ENCODE measurements around the gene UGT1A10. TPM values are rescaled to one million over a fixed set of nuclear protein-coding genes. Genes with fewer than 3 reads are reported as not detected.

The UGT1A10 gene
- polyA plus RNA-seq, 1 donor from 2014 or later: not detected

GRCh38 chr2:233761040-233761769 is 125.0 kb downstream of the UGT1A10 start:
- no peaks in the 10 kb centered on the region for H3K79me2 ChIP-seq (replicated peaks; ENCODE audit: insufficient read depth, low read length)
- no peak overlapping the region for H2AFZ ChIP-seq (ENCODE audit: low read depth, low read length)
- H3F3A ChIP-seq (ENCODE audit: insufficient read depth, low read length, poor library complexity, severe bottlenecking): no peaks in the 10 kb centered on the region
- no peaks in the 10 kb centered on the region for H3K27me3 ChIP-seq (ENCODE audit: insufficient read depth, low read depth, low read length)
- no peak overlapping the region for H3K4me3 ChIP-seq (ENCODE audit: low read length)
- no peaks in the 10 kb centered on the region for H3K9me3 ChIP-seq (ENCODE audit: low read length)
- no peak overlapping the region for H3K9ac ChIP-seq (ENCODE audit: low read length)
- H4K20me1 ChIP-seq (ENCODE audit: insufficient read depth): no peaks in the 10 kb centered on the region
- H3K4me2 ChIP-seq (ENCODE audit: low read length): no peak overlapping the region
- no peaks in the 10 kb centered on the region for H3K9me2 ChIP-seq (ENCODE audit: insufficient read depth, low read length)
- H3K36me3 ChIP-seq (ENCODE audit: insufficient read depth, low read length): no peaks in the 10 kb centered on the region
- no peak overlapping the region for H3K27ac ChIP-seq (ENCODE audit: low read length)
- TF ChIP-seq POLR2AphosphoS5 (IDR thresholded peaks at IDR 0.05) (no peak), TAF1 (IDR thresholded peaks at IDR 0.05; ENCODE audit: low read depth) (no peak), SMC3 (conservative IDR thresholded peaks at IDR 0.05; ENCODE audit: poor library complexity) (no peak), MXI1 (conservative IDR thresholded peaks at IDR 0.05; ENCODE audit: poor library complexity, severe bottlenecking) (no peak), RAD21 (conservative IDR thresholded peaks at IDR 0.05) (no peak), CTCF (IDR thresholded peaks at IDR 0.05; ENCODE audit: poor library complexity, severe bottlenecking) (no peak)

- Histone ChIP-seq H3F3A (ENCODE audit: insufficient read depth, low read length, poor library complexity, severe bottlenecking) (no peaks in the 10 kb centered on the region), H3K27ac (ENCODE audit: low read length) (no peak overlapping the region), H3K79me2 (replicated peaks; ENCODE audit: insufficient read depth, low read length) (no peaks in the 10 kb centered on the region), H3K27me3 (ENCODE audit: insufficient read depth, low read depth, low read length) (no peaks in the 10 kb centered on the region), H3K9me2 (ENCODE audit: insufficient read depth, low read length) (no peaks in the 10 kb centered on the region), H3K4me2 (ENCODE audit: low read length) (no peak overlapping the region), H3K4me3 (ENCODE audit: low read length) (no peak overlapping the region), H3K36me3 (ENCODE audit: insufficient read depth, low read length) (no peaks in the 10 kb centered on the region), H4K20me1 (ENCODE audit: insufficient read depth) (no peaks in the 10 kb centered on the region), H2AFZ (ENCODE audit: low read depth, low read length) (no peak overlapping the region), H3K9me3 (ENCODE audit: low read length) (no peaks in the 10 kb centered on the region), H3K9ac (ENCODE audit: low read length) (no peak overlapping the region)
- TF ChIP-seq EP300 (conservative IDR thresholded peaks at IDR 0.05; ENCODE audit: poor library complexity, severe bottlenecking) (no peak), RAD21 (conservative IDR thresholded peaks at IDR 0.05) (no peak), CTCF (IDR thresholded peaks at IDR 0.05; ENCODE audit: poor library complexity, severe bottlenecking) (no peak), POLR2AphosphoS5 (IDR thresholded peaks at IDR 0.05) (no peak), EZH2 (IDR thresholded peaks at IDR 0.05; ENCODE audit: borderline replicate concordance, insufficient read depth, low read length, poor library complexity, severe bottlenecking) (no peak), REST (IDR thresholded peaks at IDR 0.05; ENCODE audit: borderline replicate concordance) (no peak), MXI1 (conservative IDR thresholded peaks at IDR 0.05; ENCODE audit: poor library complexity, severe bottlenecking) (no peak), TAF1 (IDR thresholded peaks at IDR 0.05; ENCODE audit: low read depth) (no peak), SMC3 (conservative IDR thresholded peaks at IDR 0.05; ENCODE audit: poor library complexity) (no peak)
These were observed 128.0 kb downstream of the UGT1A10 start for GRCh38 chr2:233764264-233764663.

Data from neural cell (in vitro differentiated cells).